ENCODE data around the gene PARD3B. TPM values are rescaled to one million over a fixed set of nuclear protein-coding genes. Genes with fewer than 3 reads are reported as not detected.

The PARD3B gene
- total RNA-seq, 1 donor from 2014 or later: 29.7 TPM

- H3K4me1 Mint-ChIP-seq (ENCODE audit: low read depth): peaks cover 5% of the 10 kb centered on the region
- H3K4me3 Mint-ChIP-seq (ENCODE audit: low read depth): no peak overlapping the region
- no peak for DNase-seq (ENCODE audit: low spot score, unreplicated experiment)
- TF ChIP-seq CTCF (IDR thresholded peaks at IDR 0.05; ENCODE audit: unreplicated experiment): no peak
- H3K27ac Mint-ChIP-seq: no peak overlapping the region
- no peaks in the 10 kb centered on the region for H3K36me3 Mint-ChIP-seq (ENCODE audit: insufficient read depth)
- no peaks in the 10 kb centered on the region for H3K9me3 Mint-ChIP-seq (ENCODE audit: low read depth)
- H3K27me3 Mint-ChIP-seq: peaks cover 14% of the 10 kb centered on the region
Observed at GRCh38 chr2:204503869-204504268, 41.4 kb upstream of the PARD3B start.

GRCh38 chr2:204504594-204504993 lies 40.7 kb upstream of the PARD3B start:
- peaks cover 14% of the 10 kb centered on the region for H3K27me3 Mint-ChIP-seq
- peaks cover 5% of the 10 kb centered on the region for H3K4me1 Mint-ChIP-seq (ENCODE audit: low read depth)
- no peak overlapping the region for H3K4me3 Mint-ChIP-seq (ENCODE audit: low read depth)
- no peak overlapping the region for H3K27ac Mint-ChIP-seq
- TF ChIP-seq CTCF (IDR thresholded peaks at IDR 0.05; ENCODE audit: unreplicated experiment): no peak
- H3K9me3 Mint-ChIP-seq (ENCODE audit: low read depth): no peaks in the 10 kb centered on the region
- no peaks in the 10 kb centered on the region for H3K36me3 Mint-ChIP-seq (ENCODE audit: insufficient read depth)
- no peak for DNase-seq (ENCODE audit: low spot score, unreplicated experiment)

- H3K4me1 Mint-ChIP-seq (ENCODE audit: low read depth): peaks cover 5% of the 10 kb centered on the region
- TF ChIP-seq CTCF (IDR thresholded peaks at IDR 0.05; ENCODE audit: unreplicated experiment): no peak
- peaks cover 14% of the 10 kb centered on the region for H3K27me3 Mint-ChIP-seq
- H3K36me3 Mint-ChIP-seq (ENCODE audit: insufficient read depth): no peaks in the 10 kb centered on the region
- H3K4me3 Mint-ChIP-seq (ENCODE audit: low read depth): no peak overlapping the region
- no peaks in the 10 kb centered on the region for H3K9me3 Mint-ChIP-seq (ENCODE audit: low read depth)
- H3K27ac Mint-ChIP-seq: no peak overlapping the region
- DNase-seq (ENCODE audit: low spot score, unreplicated experiment): no peak
Observed at GRCh38 chr2:204505488-204505887, 39.8 kb upstream of the PARD3B start.

GRCh38 chr2:204505946-204506345 lies 39.3 kb upstream of the PARD3B start:
- DNase-seq (ENCODE audit: low spot score, unreplicated experiment): no peak

GRCh38 chr2:204507636-204508035 lies 37.6 kb upstream of the PARD3B start:
- no peaks in the 10 kb centered on the region for H3K36me3 Mint-ChIP-seq (ENCODE audit: insufficient read depth)
- no peak for TF ChIP-seq CTCF (IDR thresholded peaks at IDR 0.05; ENCODE audit: unreplicated experiment)
- no peak overlapping the region for H3K27ac Mint-ChIP-seq
- peaks cover 5% of the 10 kb centered on the region for H3K4me1 Mint-ChIP-seq (ENCODE audit: low read depth)
- no peaks in the 10 kb centered on the region for H3K9me3 Mint-ChIP-seq (ENCODE audit: low read depth)
- no peak overlapping the region for H3K4me3 Mint-ChIP-seq (ENCODE audit: low read depth)
- DNase-seq (ENCODE audit: low spot score, unreplicated experiment): no peak
- peaks cover 4% of the 10 kb centered on the region for H3K27me3 Mint-ChIP-seq

More at GRCh38 chr2:204505946-204506345, 39.3 kb upstream of the PARD3B start:
- Mint-ChIP-seq H3K4me1 (ENCODE audit: low read depth) (peaks cover 5% of the 10 kb centered on the region), H3K27me3 (peaks cover 12% of the 10 kb centered on the region), H3K9me3 (ENCODE audit: low read depth) (no peaks in the 10 kb centered on the region), H3K36me3 (ENCODE audit: insufficient read depth) (no peaks in the 10 kb centered on the region), H3K27ac (no peak overlapping the region), H3K4me3 (ENCODE audit: low read depth) (no peak overlapping the region)
- TF ChIP-seq CTCF (IDR thresholded peaks at IDR 0.05; ENCODE audit: unreplicated experiment): no peak

Data from progenitor cell of endocrine pancreas (in vitro differentiated cells).